Panc1 (cell line): ENCODE results near the gene ARFGAP1. TPM values are rescaled to one million over a fixed set of nuclear protein-coding genes. Genes with fewer than 3 reads are reported as not detected.

ENCODE experiments used
- ATAC-seq: fragments of 200-7000 bp; cut with Tn5 transposase; 2 replicates; pipeline ENCODE4 v1.9.1; 2020; ENCODE audit warnings: mild to moderate bottlenecking, moderate library complexity
- BruUV-seq: library from RNA; stranded (reverse); fragments of 400-500 nt; replicated peaks from 2 replicates; lab custom pipeline; 2021; lab: Mats Ljungman, UMichigan
- CTCF ChIA-PET: fragments of 300-600 bp; sonication (Branson Sonifier 250); formaldehyde crosslinking; loops from one replicate; lab custom pipeline; 2022; ENCODE audit warnings: antibody characterized with exemption; lab: Charles Lee
- POLR2A ChIA-PET: fragments of 300-600 bp; sonication (Branson Sonifier 250); formaldehyde crosslinking; loops from one replicate; lab custom pipeline; 2022; ENCODE audit warnings: antibody characterized with exemption; lab: Charles Lee
- DNase-seq: peaks from one replicate; pipeline ENCODE4 v3.0.0-alpha.2; 2010; ENCODE audit warnings: low read depth, low spot score
- H3K27ac ChIP-seq: 2 replicates; pipeline ENCODE4 v1.5.1; 2011; ENCODE audit warnings: mild to moderate bottlenecking, low read length, inconsistent platforms
- H3K27me3 ChIP-seq: fragments of 200-500 bp; sonication (Bioruptor generic); 2 replicates; pipeline ENCODE4 v1.6.0; 2014; ENCODE audit warnings: low read length, inconsistent platforms; ENCODE audit not compliant: control insufficient read depth, insufficient read depth
- H3K36me3 ChIP-seq: fragments of 200-500 bp; sonication (Bioruptor generic); 2 replicates; pipeline ENCODE4 v1.5.1; 2014; ENCODE audit warnings: inconsistent platforms, mild to moderate bottlenecking, low read length, moderate library complexity; ENCODE audit not compliant: control insufficient read depth, insufficient read depth
- H3K4me1 ChIP-seq: 2 replicates; pipeline ENCODE4 v1.5.1; 2011; ENCODE audit warnings: inconsistent platforms, mild to moderate bottlenecking, low read length, moderate library complexity; ENCODE audit not compliant: control insufficient read depth, insufficient read depth
- H3K4me3 ChIP-seq, 2 experiments: 2 replicates each; pipeline ENCODE4 v1.5.1; 2011 to 2012; ENCODE audit warnings: low read depth in 2 of 2, low read length in 2 of 2, mild to moderate bottlenecking in 2 of 2, inconsistent platforms in 1 of 2, moderate library complexity in 1 of 2
- H3K9me3 ChIP-seq: fragments of 200-500 bp; sonication (Bioruptor generic); 2 replicates; pipeline ENCODE4 v1.5.1; 2014; ENCODE audit warnings: low read depth, mild to moderate bottlenecking, inconsistent platforms, low read length, moderate library complexity; ENCODE audit not compliant: control insufficient read depth, insufficient read depth
- POLR2AphosphoS5 ChIP-seq: IDR thresholded peaks from 2 replicates; pipeline ENCODE4 v1.6.1; 2012; ENCODE audit warnings: mild to moderate bottlenecking, low read depth, low read length, moderate library complexity
- SIN3A ChIP-seq: IDR thresholded peaks from 2 replicates; pipeline ENCODE4 v1.6.1; 2012; ENCODE audit warnings: low read depth, mild to moderate bottlenecking, low read length, moderate library complexity, borderline replicate concordance; ENCODE audit not compliant: insufficient read depth
- TCF7L2 ChIP-seq: IDR thresholded peaks from 2 replicates; pipeline ENCODE4 v1.6.1; 2011; ENCODE audit warnings: mild to moderate bottlenecking, low read depth, low read length, inconsistent platforms
- in situ Hi-C: cut with HindIII; loops from 2 replicates; pipeline ENCODE4 v1.10.0; 2016; ENCODE audit warnings: low sequenced_read_pairs, low pct_unique_long_range_greater_than_20kb
- intact Hi-C: fragments of 100-400 bp; cut with micrococcal nuclease; formaldehyde crosslinking; loops from one replicate; pipeline ENCODE4 v1.10.0; 2022; ENCODE audit not compliant: unreplicated experiment
- total RNA-seq: library from RNA; stranded (reverse); gene quantifications from one replicate; pipeline ENCODE4 v1.2.1, GENCODE V29; 2021; ENCODE audit not compliant: unreplicated experiment
- TF ChIP-seq, protein P1 (sequence below), 2 experiments: IDR thresholded peaks; 2 replicates each; pipeline ENCODE4 v1.6.1; 2011 to 2012; ENCODE audit warnings: low read depth in 2 of 2, control low read depth in 1 of 2, low read length in 1 of 2, mild to moderate bottlenecking in 1 of 2, moderate library complexity in 1 of 2; ENCODE audit not compliant: insufficient read depth in 1 of 2
- TF ChIP-seq, protein P2 (sequence below): fragments of 450-650 bp; IDR thresholded peaks from 2 replicates; pipeline ENCODE4 v1.5.1; 2017; ENCODE audit warnings: mild to moderate bottlenecking

Gene ARFGAP1
- total RNA-seq, 1 experiment from 2014 or later: 110 TPM

GRCh38 chr20:63227260-63227659, 45.4 kb upstream of the ARFGAP1 start:
- no peak for DNase-seq
- no peak for ATAC-seq
- no peaks in the 10 kb centered on the region for H3K36me3 ChIP-seq
- no peaks in the 10 kb centered on the region for H3K27me3 ChIP-seq
- BruUV-seq: no TSS peak
- CTCF ChIA-PET: no interaction called here
- peaks cover 45% of the 10 kb centered on the region for H3K4me1 ChIP-seq
- no peak for TF ChIP-seq TCF7L2
- no peak for TF ChIP-seq POLR2AphosphoS5
- TF ChIP-seq, protein P1, sequence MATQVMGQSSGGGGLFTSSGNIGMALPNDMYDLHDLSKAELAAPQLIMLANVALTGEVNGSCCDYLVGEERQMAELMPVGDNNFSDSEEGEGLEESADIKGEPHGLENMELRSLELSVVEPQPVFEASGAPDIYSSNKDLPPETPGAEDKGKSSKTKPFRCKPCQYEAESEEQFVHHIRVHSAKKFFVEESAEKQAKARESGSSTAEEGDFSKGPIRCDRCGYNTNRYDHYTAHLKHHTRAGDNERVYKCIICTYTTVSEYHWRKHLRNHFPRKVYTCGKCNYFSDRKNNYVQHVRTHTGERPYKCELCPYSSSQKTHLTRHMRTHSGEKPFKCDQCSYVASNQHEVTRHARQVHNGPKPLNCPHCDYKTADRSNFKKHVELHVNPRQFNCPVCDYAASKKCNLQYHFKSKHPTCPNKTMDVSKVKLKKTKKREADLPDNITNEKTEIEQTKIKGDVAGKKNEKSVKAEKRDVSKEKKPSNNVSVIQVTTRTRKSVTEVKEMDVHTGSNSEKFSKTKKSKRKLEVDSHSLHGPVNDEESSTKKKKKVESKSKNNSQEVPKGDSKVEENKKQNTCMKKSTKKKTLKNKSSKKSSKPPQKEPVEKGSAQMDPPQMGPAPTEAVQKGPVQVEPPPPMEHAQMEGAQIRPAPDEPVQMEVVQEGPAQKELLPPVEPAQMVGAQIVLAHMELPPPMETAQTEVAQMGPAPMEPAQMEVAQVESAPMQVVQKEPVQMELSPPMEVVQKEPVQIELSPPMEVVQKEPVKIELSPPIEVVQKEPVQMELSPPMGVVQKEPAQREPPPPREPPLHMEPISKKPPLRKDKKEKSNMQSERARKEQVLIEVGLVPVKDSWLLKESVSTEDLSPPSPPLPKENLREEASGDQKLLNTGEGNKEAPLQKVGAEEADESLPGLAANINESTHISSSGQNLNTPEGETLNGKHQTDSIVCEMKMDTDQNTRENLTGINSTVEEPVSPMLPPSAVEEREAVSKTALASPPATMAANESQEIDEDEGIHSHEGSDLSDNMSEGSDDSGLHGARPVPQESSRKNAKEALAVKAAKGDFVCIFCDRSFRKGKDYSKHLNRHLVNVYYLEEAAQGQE (IDR thresholded peaks at IDR 0.05; ENCODE audit: insufficient read depth in 1 of 2, low read depth in 2 of 2, low read length in 1 of 2): no peak
- TF ChIP-seq SIN3A: no peak
- TF ChIP-seq, protein P2, sequence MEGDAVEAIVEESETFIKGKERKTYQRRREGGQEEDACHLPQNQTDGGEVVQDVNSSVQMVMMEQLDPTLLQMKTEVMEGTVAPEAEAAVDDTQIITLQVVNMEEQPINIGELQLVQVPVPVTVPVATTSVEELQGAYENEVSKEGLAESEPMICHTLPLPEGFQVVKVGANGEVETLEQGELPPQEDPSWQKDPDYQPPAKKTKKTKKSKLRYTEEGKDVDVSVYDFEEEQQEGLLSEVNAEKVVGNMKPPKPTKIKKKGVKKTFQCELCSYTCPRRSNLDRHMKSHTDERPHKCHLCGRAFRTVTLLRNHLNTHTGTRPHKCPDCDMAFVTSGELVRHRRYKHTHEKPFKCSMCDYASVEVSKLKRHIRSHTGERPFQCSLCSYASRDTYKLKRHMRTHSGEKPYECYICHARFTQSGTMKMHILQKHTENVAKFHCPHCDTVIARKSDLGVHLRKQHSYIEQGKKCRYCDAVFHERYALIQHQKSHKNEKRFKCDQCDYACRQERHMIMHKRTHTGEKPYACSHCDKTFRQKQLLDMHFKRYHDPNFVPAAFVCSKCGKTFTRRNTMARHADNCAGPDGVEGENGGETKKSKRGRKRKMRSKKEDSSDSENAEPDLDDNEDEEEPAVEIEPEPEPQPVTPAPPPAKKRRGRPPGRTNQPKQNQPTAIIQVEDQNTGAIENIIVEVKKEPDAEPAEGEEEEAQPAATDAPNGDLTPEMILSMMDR: no peak
- intact Hi-C loops (no loop called here), in situ Hi-C loops (no loop called here)
- H3K4me3 ChIP-seq: no peak overlapping the region
- no peaks in the 10 kb centered on the region for H3K9me3 ChIP-seq
- no peak overlapping the region for H3K27ac ChIP-seq
- POLR2A ChIA-PET: no interaction called here

- in situ Hi-C loops (no loop called here), intact Hi-C loops (no loop called here)
- CTCF ChIA-PET: interaction anchor here (0.6 kb wide), 1 partner anchor 149 kb away, joined by 3 read pairs; no protein-coding TSS in a partner anchor
- Histone ChIP-seq H3K36me3 (no peaks in the 10 kb centered on the region), H3K9me3 (no peaks in the 10 kb centered on the region), H3K4me3 (no peak overlapping the region), H3K27ac (peak overlapping the region; percentile 63; the same call in 1 of the 2 replicates), H3K4me1 (peaks cover 54% of the 10 kb centered on the region), H3K27me3 (no peaks in the 10 kb centered on the region)
- TF ChIP-seq SIN3A: no peak
- TF ChIP-seq, protein P1 (IDR thresholded peaks at IDR 0.05; ENCODE audit: insufficient read depth in 1 of 2, low read depth in 2 of 2, low read length in 1 of 2): no peak
- TF ChIP-seq POLR2AphosphoS5: no peak
- TF ChIP-seq TCF7L2: no peak
- TF ChIP-seq, protein P2: no peak
- no TSS peak for BruUV-seq
- no peak for DNase-seq
- POLR2A ChIA-PET: interaction anchor here (0.6 kb wide), 1 partner anchor 269 kb away, joined by 3 read pairs; no protein-coding TSS in a partner anchor
- ATAC-seq: no peak
Measured at GRCh38 chr20:63228806-63229205, 43.8 kb upstream of the ARFGAP1 start.
